SK-N-SH treated with all-trans-retinoic acid at 6 μM for 48 hours (cell line): ENCODE results near the gene PHYKPL.

Experiments used
- ATAC-seq: fragments of 200-7000 bp; cut with Tn5 transposase; 3 replicates; pipeline ENCODE4 v1.9.1; 2020; ENCODE audit warnings: mild to moderate bottlenecking, moderate library complexity
- ARNTL ChIP-seq: fragments of 450-650 bp; formaldehyde crosslinking; IDR thresholded peaks from 2 replicates; pipeline ENCODE4 v1.5.0; 2020; ENCODE audit warnings: low read depth, mild to moderate bottlenecking, moderate library complexity, borderline replicate concordance
- BACH2 ChIP-seq: fragments of 250-450 bp; sonication (Bioruptor Pico); IDR thresholded peaks from 2 replicates; pipeline ENCODE4 v1.9.0; 2021; ENCODE audit warnings: mild to moderate bottlenecking, borderline replicate concordance
- CSDC2 ChIP-seq: fragments of 250-450 bp; sonication (Bioruptor Pico); IDR thresholded peaks from 2 replicates; pipeline ENCODE4 v1.5.0; 2020; ENCODE audit warnings: mild to moderate bottlenecking, moderate library complexity
- ESRRG ChIP-seq: fragments of 250-450 bp; sonication (Bioruptor Pico); IDR thresholded peaks from 2 replicates; pipeline ENCODE4 v1.6.1; 2021; ENCODE audit warnings: mild to moderate bottlenecking
- GLIS3 ChIP-seq: fragments of 250-450 bp; sonication (Bioruptor Pico); IDR thresholded peaks from 2 replicates; pipeline ENCODE4 v1.5.0; 2020; ENCODE audit warnings: mild to moderate bottlenecking, moderate library complexity
- ISL1 ChIP-seq: fragments of 250-450 bp; sonication (Bioruptor Pico); IDR thresholded peaks from 2 replicates; pipeline ENCODE4 v2.1.2; 2022; ENCODE audit warnings: mild to moderate bottlenecking, moderate library complexity
- OSR1 ChIP-seq: fragments of 250-450 bp; sonication (Bioruptor Pico); IDR thresholded peaks from 2 replicates; pipeline ENCODE4 v1.8.0; 2022; ENCODE audit warnings: moderate library complexity, mild to moderate bottlenecking, inconsistent platforms
- PPARA ChIP-seq: fragments of 250-450 bp; sonication (Bioruptor Pico); IDR thresholded peaks from 2 replicates; pipeline ENCODE4 v1.5.0; 2020; ENCODE audit warnings: mild to moderate bottlenecking, borderline replicate concordance
- RARB ChIP-seq: fragments of 250-450 bp; sonication (Bioruptor Pico); IDR thresholded peaks from 2 replicates; pipeline ENCODE4 v1.8.0; 2021; ENCODE audit warnings: mild to moderate bottlenecking, moderate library complexity
- TOX ChIP-seq: fragments of 250-450 bp; sonication (Bioruptor Pico); IDR thresholded peaks from 2 replicates; pipeline ENCODE4 v1.8.0; 2021; ENCODE audit warnings: mild to moderate bottlenecking, moderate library complexity, borderline replicate concordance
- ZC3H10 ChIP-seq: fragments of 250-450 bp; sonication (Bioruptor Pico); IDR thresholded peaks from 2 replicates; pipeline ENCODE4 v1.5.1; 2021; ENCODE audit warnings: mild to moderate bottlenecking, moderate library complexity
- ZFP3 ChIP-seq: fragments of 250-450 bp; sonication (Bioruptor Pico); IDR thresholded peaks from 2 replicates; pipeline ENCODE4 v1.5.0; 2020; ENCODE audit warnings: mild to moderate bottlenecking, moderate library complexity
- ZFP30 ChIP-seq: fragments of 450-650 bp; formaldehyde crosslinking; IDR thresholded peaks from 2 replicates; pipeline ENCODE4 v1.5.0; 2022; ENCODE audit warnings: mild to moderate bottlenecking, moderate library complexity
- ZNF70 ChIP-seq: fragments of 450-650 bp; formaldehyde crosslinking; IDR thresholded peaks from 2 replicates; pipeline ENCODE4 v1.5.0; 2020; ENCODE audit warnings: mild to moderate bottlenecking, moderate library complexity
- ZNF8 ChIP-seq: fragments of 450-650 bp; formaldehyde crosslinking; IDR thresholded peaks from 2 replicates; pipeline ENCODE4 v1.5.0; 2020; ENCODE audit warnings: mild to moderate bottlenecking, moderate library complexity
- TF ChIP-seq, protein P1 (sequence below): fragments of 250-450 bp; sonication (Bioruptor Pico); IDR thresholded peaks from 2 replicates; pipeline ENCODE4 v1.8.0; 2021; ENCODE audit warnings: low read depth, mild to moderate bottlenecking, moderate library complexity, borderline replicate concordance
- TF ChIP-seq, protein P2 (sequence below): fragments of 250-450 bp; sonication (Bioruptor Pico); IDR thresholded peaks from 2 replicates; pipeline ENCODE4 v1.5.1; 2021; ENCODE audit warnings: mild to moderate bottlenecking, moderate library complexity
- TF ChIP-seq, protein P3 (sequence below): fragments of 250-450 bp; sonication (Bioruptor Pico); IDR thresholded peaks from 2 replicates; pipeline ENCODE4 v1.8.0; 2020; ENCODE audit warnings: mild to moderate bottlenecking, moderate library complexity, borderline replicate concordance
- TF ChIP-seq, protein P4 (sequence below): fragments of 250-450 bp; sonication (Bioruptor Pico); IDR thresholded peaks from 2 replicates; pipeline ENCODE4 v1.5.1; 2020; ENCODE audit warnings: low read depth, mild to moderate bottlenecking, moderate library complexity
- TF ChIP-seq, protein P5 (sequence below): fragments of 250-450 bp; sonication (Bioruptor Pico); IDR thresholded peaks from 2 replicates; pipeline ENCODE4 v1.5.0; 2020; ENCODE audit warnings: mild to moderate bottlenecking, moderate library complexity

The PHYKPL gene

DNA sequence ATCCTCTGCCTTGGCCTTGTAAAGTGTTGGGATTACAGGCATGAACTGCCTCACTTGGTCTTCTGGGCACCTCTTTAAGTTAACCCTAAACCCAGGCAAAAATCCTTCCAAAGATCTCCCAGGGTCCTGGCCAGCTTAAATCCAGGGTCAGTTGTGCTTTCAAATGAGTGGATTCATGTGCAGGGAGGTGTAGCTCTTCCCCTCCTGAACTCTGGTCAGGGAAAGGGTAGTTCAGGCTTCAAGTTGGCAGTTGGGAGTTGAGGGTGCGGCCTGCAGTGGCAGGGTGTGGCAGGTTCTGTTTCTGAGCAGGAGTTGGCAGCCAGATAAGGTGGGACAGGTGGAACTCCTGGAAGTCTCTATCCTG is 24.7 kb downstream of the PHYKPL start:
- ATAC-seq, result no peak
- TF ChIP-seq CSDC2 (no peak), PPARA (no peak)
- TF ChIP-seq, all 23 proteins: peak for 0

DNA sequence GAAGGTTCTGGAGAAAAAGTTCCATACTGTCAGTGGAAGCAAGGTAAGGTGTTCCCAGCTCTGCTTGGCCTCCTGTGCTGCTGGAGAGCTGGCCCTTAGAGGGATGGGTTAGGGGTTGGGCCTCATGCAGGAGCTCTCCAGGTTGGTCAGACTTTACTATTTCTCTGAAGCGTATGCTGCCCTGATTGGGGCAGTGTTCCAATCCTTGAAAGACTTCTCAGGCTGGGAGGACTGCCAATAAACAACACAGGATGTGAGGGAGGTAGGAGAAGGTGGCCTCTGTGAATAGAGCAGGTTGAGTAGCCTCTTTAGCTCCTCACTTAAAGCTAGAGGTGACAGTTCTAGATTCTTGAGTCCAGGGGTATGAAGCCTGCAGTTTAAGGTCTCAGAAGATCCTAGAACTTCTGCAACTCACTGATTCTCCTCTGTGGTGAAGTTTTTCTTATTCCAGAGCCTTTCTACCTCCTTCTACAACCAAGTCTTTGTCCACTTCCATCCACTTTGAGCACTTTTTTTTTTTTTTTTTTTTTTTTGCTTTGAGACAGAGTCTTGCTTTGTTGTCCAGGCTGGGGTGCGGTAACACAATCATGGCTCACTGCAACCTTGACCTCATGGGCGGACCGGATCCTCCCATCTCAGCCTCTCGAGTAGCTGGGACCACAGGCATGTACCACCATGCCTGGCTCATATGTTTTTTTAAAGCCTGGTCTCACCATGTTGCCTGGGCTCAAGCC is 25.3 kb downstream of the PHYKPL start:
- ATAC-seq, result peak; percentile 15
- no peak for TF ChIP-seq ARNTL (CRISPR knock-in tag)
- TF ChIP-seq BACH2 (CRISPR knock-in tag), result no peak
- TF ChIP-seq ZFP3 (CRISPR knock-in tag), result no peak
- TF ChIP-seq ESRRG (CRISPR knock-in tag), result no peak
- TF ChIP-seq ZFP30, result no peak
- TF ChIP-seq, protein P1, sequence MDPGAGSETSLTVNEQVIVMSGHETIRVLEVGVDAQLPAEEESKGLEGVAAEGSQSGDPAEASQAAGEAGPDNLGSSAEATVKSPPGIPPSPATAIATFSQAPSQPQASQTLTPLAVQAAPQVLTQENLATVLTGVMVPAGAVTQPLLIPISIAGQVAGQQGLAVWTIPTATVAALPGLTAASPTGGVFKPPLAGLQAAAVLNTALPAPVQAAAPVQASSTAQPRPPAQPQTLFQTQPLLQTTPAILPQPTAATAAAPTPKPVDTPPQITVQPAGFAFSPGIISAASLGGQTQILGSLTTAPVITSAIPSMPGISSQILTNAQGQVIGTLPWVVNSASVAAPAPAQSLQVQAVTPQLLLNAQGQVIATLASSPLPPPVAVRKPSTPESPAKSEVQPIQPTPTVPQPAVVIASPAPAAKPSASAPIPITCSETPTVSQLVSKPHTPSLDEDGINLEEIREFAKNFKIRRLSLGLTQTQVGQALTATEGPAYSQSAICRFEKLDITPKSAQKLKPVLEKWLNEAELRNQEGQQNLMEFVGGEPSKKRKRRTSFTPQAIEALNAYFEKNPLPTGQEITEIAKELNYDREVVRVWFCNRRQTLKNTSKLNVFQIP (CRISPR knock-in tag), result no peak
- TF ChIP-seq ZNF8 (CRISPR knock-in tag), result no peak
- TF ChIP-seq, protein P2, sequence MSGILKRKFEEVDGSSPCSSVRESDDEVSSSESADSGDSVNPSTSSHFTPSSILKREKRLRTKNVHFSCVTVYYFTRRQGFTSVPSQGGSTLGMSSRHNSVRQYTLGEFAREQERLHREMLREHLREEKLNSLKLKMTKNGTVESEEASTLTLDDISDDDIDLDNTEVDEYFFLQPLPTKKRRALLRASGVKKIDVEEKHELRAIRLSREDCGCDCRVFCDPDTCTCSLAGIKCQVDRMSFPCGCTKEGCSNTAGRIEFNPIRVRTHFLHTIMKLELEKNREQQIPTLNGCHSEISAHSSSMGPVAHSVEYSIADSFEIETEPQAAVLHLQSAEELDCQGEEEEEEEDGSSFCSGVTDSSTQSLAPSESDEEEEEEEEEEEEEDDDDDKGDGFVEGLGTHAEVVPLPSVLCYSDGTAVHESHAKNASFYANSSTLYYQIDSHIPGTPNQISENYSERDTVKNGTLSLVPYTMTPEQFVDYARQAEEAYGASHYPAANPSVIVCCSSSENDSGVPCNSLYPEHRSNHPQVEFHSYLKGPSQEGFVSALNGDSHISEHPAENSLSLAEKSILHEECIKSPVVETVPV (CRISPR knock-in tag), result no peak
- TF ChIP-seq, protein P3, sequence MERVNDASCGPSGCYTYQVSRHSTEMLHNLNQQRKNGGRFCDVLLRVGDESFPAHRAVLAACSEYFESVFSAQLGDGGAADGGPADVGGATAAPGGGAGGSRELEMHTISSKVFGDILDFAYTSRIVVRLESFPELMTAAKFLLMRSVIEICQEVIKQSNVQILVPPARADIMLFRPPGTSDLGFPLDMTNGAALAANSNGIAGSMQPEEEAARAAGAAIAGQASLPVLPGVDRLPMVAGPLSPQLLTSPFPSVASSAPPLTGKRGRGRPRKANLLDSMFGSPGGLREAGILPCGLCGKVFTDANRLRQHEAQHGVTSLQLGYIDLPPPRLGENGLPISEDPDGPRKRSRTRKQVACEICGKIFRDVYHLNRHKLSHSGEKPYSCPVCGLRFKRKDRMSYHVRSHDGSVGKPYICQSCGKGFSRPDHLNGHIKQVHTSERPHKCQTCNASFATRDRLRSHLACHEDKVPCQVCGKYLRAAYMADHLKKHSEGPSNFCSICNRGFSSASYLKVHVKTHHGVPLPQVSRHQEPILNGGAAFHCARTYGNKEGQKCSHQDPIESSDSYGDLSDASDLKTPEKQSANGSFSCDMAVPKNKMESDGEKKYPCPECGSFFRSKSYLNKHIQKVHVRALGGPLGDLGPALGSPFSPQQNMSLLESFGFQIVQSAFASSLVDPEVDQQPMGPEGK (CRISPR knock-in tag), result no peak
- TF ChIP-seq TOX (CRISPR knock-in tag), result no peak
- no peak for TF ChIP-seq GLIS3 (CRISPR knock-in tag)
- TF ChIP-seq, protein P4, sequence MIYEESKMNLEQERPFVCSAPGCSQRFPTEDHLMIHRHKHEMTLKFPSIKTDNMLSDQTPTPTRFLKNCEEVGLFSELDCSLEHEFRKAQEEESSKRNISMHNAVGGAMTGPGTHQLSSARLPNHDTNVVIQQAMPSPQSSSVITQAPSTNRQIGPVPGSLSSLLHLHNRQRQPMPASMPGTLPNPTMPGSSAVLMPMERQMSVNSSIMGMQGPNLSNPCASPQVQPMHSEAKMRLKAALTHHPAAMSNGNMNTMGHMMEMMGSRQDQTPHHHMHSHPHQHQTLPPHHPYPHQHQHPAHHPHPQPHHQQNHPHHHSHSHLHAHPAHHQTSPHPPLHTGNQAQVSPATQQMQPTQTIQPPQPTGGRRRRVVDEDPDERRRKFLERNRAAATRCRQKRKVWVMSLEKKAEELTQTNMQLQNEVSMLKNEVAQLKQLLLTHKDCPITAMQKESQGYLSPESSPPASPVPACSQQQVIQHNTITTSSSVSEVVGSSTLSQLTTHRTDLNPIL (CRISPR knock-in tag), result no peak
- TF ChIP-seq ZC3H10 (CRISPR knock-in tag), result no peak
- no peak for TF ChIP-seq OSR1 (CRISPR knock-in tag)
- TF ChIP-seq RARB, result no peak
- TF ChIP-seq ZNF70 (CRISPR knock-in tag), result no peak
- no peak for TF ChIP-seq PPARA
- TF ChIP-seq CSDC2, result no peak
- TF ChIP-seq, protein P5, sequence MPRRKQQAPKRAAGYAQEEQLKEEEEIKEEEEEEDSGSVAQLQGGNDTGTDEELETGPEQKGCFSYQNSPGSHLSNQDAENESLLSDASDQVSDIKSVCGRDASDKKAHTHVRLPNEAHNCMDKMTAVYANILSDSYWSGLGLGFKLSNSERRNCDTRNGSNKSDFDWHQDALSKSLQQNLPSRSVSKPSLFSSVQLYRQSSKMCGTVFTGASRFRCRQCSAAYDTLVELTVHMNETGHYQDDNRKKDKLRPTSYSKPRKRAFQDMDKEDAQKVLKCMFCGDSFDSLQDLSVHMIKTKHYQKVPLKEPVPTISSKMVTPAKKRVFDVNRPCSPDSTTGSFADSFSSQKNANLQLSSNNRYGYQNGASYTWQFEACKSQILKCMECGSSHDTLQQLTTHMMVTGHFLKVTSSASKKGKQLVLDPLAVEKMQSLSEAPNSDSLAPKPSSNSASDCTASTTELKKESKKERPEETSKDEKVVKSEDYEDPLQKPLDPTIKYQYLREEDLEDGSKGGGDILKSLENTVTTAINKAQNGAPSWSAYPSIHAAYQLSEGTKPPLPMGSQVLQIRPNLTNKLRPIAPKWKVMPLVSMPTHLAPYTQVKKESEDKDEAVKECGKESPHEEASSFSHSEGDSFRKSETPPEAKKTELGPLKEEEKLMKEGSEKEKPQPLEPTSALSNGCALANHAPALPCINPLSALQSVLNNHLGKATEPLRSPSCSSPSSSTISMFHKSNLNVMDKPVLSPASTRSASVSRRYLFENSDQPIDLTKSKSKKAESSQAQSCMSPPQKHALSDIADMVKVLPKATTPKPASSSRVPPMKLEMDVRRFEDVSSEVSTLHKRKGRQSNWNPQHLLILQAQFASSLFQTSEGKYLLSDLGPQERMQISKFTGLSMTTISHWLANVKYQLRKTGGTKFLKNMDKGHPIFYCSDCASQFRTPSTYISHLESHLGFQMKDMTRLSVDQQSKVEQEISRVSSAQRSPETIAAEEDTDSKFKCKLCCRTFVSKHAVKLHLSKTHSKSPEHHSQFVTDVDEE (CRISPR knock-in tag), result no peak
- no peak for TF ChIP-seq ISL1 (CRISPR knock-in tag)

DNA sequence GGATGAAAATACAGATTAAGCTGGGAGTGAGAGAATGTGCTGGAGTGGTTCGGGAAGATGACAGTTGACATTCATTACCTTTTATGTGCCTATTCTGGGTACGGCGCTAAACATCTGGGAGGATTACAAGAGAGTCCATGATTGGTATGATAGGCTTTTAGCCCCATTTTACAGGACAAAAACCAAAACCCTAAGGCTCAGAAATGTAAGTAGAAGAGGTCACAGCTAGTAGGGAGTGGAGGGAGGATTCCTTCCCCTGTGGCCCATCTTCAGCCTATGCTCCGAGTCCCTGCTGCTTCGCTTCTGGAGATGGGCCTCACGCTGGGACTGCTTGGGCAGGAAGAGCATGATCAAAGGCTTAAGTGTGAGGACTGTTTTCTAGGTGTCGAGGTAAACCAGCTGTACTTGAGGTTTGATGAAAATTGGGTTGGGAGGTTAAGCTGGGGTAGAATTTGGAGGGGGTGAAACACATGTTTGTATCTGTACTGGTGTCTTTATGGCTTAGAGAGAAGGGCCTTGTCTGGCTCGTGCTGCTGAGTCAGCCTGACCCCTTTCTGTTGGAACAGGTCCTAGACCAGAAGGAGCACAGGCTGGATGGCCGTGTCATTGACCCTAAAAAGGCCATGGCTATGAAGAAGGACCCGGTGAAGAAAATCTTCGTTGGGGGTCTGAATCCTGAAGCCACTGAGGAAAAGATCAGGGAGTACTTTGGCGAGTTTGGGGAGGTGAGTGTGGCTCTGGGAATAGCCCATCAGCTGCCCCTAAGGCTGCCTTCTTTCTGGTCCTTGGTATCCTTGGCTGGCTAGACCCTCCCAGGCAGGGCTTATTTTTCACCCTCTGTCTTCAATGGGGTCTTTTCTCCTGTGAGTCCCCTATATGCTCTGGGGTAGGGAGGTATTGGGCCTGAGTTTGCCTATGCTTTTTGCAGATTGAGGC is 26.2 kb downstream of the PHYKPL start:
- no peak for ATAC-seq
- TF ChIP-seq ESRRG (CRISPR knock-in tag), result no peak
